Smooth muscle cell (in vitro differentiated cells): ENCODE measurements around the gene WNT6. TPM values are rescaled to one million over a fixed set of nuclear protein-coding genes. Genes with fewer than 3 reads are reported as not detected.

Experiments used
- DNase-seq: peaks from one replicate; lab custom pipeline; 2025; ENCODE audit not compliant: unreplicated experiment; lab: John Stamatoyannopoulos, UW
- H2AFZ ChIP-seq: fragments of 200-600 bp; sonication (generic); 2 replicates; pipeline ENCODE4 v1.6.0; 2016; ENCODE audit warnings: antibody characterized with exemption, low read depth, mild to moderate bottlenecking
- H3F3A ChIP-seq: fragments of 200-600 bp; sonication (generic); 2 replicates; pipeline ENCODE4 v1.6.0; 2017; ENCODE audit warnings: antibody characterized with exemption, low read depth
- H3K27ac ChIP-seq: fragments of 200-600 bp; sonication (generic); 2 replicates; pipeline ENCODE4 v1.5.1; 2016; ENCODE audit warnings: low read depth, mild to moderate bottlenecking
- H3K27me3 ChIP-seq: fragments of 200-600 bp; sonication (generic); 2 replicates; pipeline ENCODE4 v1.6.1; 2016; ENCODE audit warnings: low read depth, mild to moderate bottlenecking
- H3K36me3 ChIP-seq: fragments of 200-600 bp; sonication (generic); 2 replicates; pipeline ENCODE4 v1.5.1; 2016; ENCODE audit warnings: low read depth
- H3K4me1 ChIP-seq: fragments of 200-600 bp; sonication (generic); 2 replicates; pipeline ENCODE4 v1.5.1; 2016; ENCODE audit warnings: low read depth
- H3K4me2 ChIP-seq: fragments of 200-600 bp; sonication (generic); 2 replicates; pipeline ENCODE4 v1.6.0; 2016; ENCODE audit warnings: mild to moderate bottlenecking
- H3K4me3 ChIP-seq: fragments of 200-600 bp; sonication (generic); 2 replicates; pipeline ENCODE4 v1.5.1; 2016; ENCODE audit warnings: mild to moderate bottlenecking
- H3K79me2 ChIP-seq: fragments of 200-600 bp; sonication (generic); 2 replicates; pipeline ENCODE4 v1.6.0; 2016; ENCODE audit warnings: low read depth, mild to moderate bottlenecking
- H3K9ac ChIP-seq: fragments of 200-600 bp; sonication (generic); 2 replicates; pipeline ENCODE4 v1.6.0; 2016; ENCODE audit warnings: low read depth
- H3K9me3 ChIP-seq: fragments of 200-600 bp; sonication (generic); replicated peaks from 2 replicates; pipeline ENCODE4 v1.5.1; 2016; ENCODE audit warnings: low read depth
- H4K20me1 ChIP-seq: fragments of 200-600 bp; sonication (generic); 2 replicates; pipeline ENCODE4 v1.6.0; 2016; ENCODE audit warnings: low read depth
- WGBS: methylation state at CpG from one replicate; pipeline ENCODE4 v1.1.7; 2016; ENCODE audit warnings: low lambda C conversion rate; 5-methylcytosine and 5-hydroxymethylcytosine counted together
- polyA plus RNA-seq: library from polyadenylated mRNA; unstranded; fragments of >200 nt; fragmentation: Nextera tagmentation; extraction: Ambion mirVana; gene quantifications from 2 replicates; pipeline ENCODE4 v1.2.1, GENCODE V29; 2016
- total RNA-seq: library from RNA; depleted of rRNA; stranded (reverse); fragments of >200 nt; gene quantifications from 2 replicates; pipeline ENCODE4 v1.2.3, GENCODE V29; 2014
- TF ChIP-seq, protein P1 (sequence below): fragments of 200-600 bp; sonication (generic); IDR thresholded peaks from 2 replicates; pipeline ENCODE4 v1.5.1; 2017; ENCODE audit warnings: borderline replicate concordance, mild to moderate bottlenecking, antibody characterized with exemption; ENCODE audit not compliant: insufficient read depth, poor library complexity, severe bottlenecking

The WNT6 gene
- total and polyA plus RNA-seq, 2 experiments from 2014 or later, result 7.9 to 12.1 TPM

GRCh38 chr2:218875692-218876246, 16.2 kb downstream of the WNT6 start:
- peaks cover 23% of the 10 kb centered on the region for H3K4me1 ChIP-seq
- H3F3A ChIP-seq, result no peaks in the 10 kb centered on the region
- no peaks in the 10 kb centered on the region for H3K36me3 ChIP-seq
- no peaks in the 10 kb centered on the region for H3K79me2 ChIP-seq
- no peak overlapping the region for H3K4me3 ChIP-seq
- no peak overlapping the region for H3K9ac ChIP-seq
- WGBS, result 18% methylated on average over 2 of the region's 2 CpGs
- H4K20me1 ChIP-seq, result no peaks in the 10 kb centered on the region
- peaks cover 70% of the 10 kb centered on the region for H3K27me3 ChIP-seq
- TF ChIP-seq, protein P1, sequence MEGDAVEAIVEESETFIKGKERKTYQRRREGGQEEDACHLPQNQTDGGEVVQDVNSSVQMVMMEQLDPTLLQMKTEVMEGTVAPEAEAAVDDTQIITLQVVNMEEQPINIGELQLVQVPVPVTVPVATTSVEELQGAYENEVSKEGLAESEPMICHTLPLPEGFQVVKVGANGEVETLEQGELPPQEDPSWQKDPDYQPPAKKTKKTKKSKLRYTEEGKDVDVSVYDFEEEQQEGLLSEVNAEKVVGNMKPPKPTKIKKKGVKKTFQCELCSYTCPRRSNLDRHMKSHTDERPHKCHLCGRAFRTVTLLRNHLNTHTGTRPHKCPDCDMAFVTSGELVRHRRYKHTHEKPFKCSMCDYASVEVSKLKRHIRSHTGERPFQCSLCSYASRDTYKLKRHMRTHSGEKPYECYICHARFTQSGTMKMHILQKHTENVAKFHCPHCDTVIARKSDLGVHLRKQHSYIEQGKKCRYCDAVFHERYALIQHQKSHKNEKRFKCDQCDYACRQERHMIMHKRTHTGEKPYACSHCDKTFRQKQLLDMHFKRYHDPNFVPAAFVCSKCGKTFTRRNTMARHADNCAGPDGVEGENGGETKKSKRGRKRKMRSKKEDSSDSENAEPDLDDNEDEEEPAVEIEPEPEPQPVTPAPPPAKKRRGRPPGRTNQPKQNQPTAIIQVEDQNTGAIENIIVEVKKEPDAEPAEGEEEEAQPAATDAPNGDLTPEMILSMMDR, result no peak
- no peak overlapping the region for H2AFZ ChIP-seq
- no peak overlapping the region for H3K4me2 ChIP-seq
- no peaks in the 10 kb centered on the region for H3K9me3 ChIP-seq
- DNase-seq, result no peak
- H3K27ac ChIP-seq, result no peak overlapping the region

DNA sequence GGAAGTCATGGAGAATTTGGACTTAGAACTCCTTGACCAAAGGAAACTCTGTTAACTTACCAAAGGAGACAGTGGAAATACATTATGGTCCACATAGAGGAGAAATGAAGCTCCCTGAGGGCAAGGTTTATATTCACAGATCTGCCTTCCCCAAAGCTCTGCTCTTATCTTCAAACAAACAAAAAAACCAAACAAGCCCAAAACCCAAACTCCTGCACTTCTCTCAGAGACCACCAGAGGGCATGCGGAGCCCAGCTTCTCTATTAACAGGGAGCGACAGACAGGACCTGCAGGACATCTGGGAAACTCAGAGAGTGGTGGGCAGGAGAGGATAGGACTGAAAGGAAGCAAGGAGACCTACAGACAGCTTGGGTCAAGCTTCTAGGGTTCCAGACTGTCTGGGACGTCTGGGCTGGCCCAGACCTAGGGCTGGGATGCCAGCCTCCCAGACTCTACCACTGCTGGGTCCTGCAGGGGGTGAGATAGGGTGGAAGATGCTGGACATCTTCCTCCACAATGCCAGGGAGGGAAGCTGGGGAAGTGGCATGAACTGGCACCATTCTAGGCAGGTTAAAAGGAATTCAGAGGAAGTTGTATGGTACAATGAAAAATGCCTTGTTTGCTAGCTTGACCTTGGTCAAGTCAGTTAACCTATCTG, 17.1 kb downstream of the WNT6 start:
- no peak overlapping the region for H3K27ac ChIP-seq

DNA sequence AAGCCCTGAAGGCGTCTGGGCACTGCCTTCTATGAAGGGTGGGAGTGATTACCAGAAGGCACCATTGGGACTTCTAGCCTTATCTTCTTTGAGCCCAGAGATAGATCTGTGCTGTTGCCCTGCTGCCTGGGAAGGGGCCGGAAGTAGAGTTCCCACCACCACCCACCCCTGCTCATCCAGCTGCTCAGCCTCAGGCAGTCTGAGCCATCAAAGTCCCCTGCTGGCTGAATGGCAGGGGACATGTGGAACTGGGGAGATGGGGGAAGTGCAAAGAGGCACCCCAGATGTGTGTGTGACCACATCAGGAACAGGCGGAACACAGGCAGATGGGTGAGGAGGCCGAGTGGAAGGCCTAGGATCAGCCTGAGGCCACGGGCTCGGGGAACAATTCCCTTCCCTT, 17.7 kb downstream of the WNT6 start:
- Histone ChIP-seq H3K27ac (no peak overlapping the region), H4K20me1 (no peaks in the 10 kb centered on the region), H3K79me2 (no peaks in the 10 kb centered on the region), H3K4me1 (peaks cover 23% of the 10 kb centered on the region), H3K9me3 (no peaks in the 10 kb centered on the region), H3F3A (no peaks in the 10 kb centered on the region), H3K4me3 (no peak overlapping the region), H3K27me3 (peaks cover 63% of the 10 kb centered on the region), H3K4me2 (no peak overlapping the region), H2AFZ (no peak overlapping the region), H3K36me3 (no peaks in the 10 kb centered on the region), H3K9ac (no peak overlapping the region)
- TF ChIP-seq, protein P1, result no peak
- DNase-seq, result no peak
- WGBS, result 70% methylated on average over 6 of the region's 6 CpGs

More for the DNA sequence above, 17.1 kb downstream of the WNT6 start:
- no peak overlapping the region for H2AFZ ChIP-seq
- no peak overlapping the region for H3K4me2 ChIP-seq
- H3K36me3 ChIP-seq, result no peaks in the 10 kb centered on the region
- H3K9ac ChIP-seq, result no peak overlapping the region
- H3K79me2 ChIP-seq, result no peaks in the 10 kb centered on the region
- TF ChIP-seq, protein P1, result peak; percentile 98
- no peaks in the 10 kb centered on the region for H4K20me1 ChIP-seq
- peaks cover 23% of the 10 kb centered on the region for H3K4me1 ChIP-seq
- no peaks in the 10 kb centered on the region for H3F3A ChIP-seq
- H3K9me3 ChIP-seq, result no peaks in the 10 kb centered on the region
- H3K27me3 ChIP-seq, result peaks cover 69% of the 10 kb centered on the region
- 0% methylated on average over 3 of the region's 3 CpGs for WGBS
- no peak overlapping the region for H3K4me3 ChIP-seq
- DNase-seq, result peak; percentile 28

DNA sequence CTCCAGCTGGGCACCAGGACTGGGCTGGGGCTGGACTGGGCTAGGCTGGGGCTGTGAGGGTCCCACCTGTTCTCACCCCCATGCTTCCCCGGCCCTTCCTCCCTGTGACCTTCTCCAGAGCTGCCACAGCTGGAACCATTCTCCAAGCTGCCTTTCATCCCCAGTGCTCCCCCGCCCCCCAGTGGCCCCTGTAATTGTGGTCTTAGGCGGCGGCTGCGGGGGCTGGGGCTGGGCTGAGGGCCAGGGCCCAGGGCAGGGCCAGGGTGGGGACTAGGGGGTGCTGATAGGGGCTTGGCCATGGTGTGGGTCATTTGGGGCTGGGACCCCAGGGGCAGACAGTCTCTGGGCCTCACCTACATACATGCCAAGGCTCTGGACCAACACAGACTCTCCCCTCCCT, 18.3 kb downstream of the WNT6 start:
- Histone ChIP-seq H3K4me2 (no peak overlapping the region), H3K4me3 (no peak overlapping the region), H4K20me1 (no peaks in the 10 kb centered on the region), H3K36me3 (no peaks in the 10 kb centered on the region), H3K27ac (no peak overlapping the region), H2AFZ (no peak overlapping the region), H3K4me1 (peaks cover 23% of the 10 kb centered on the region), H3K9ac (no peak overlapping the region), H3K79me2 (no peaks in the 10 kb centered on the region), H3F3A (no peaks in the 10 kb centered on the region), H3K9me3 (no peaks in the 10 kb centered on the region), H3K27me3 (peaks cover 57% of the 10 kb centered on the region)
- TF ChIP-seq, protein P1, result no peak
- DNase-seq, result no peak
- 60% methylated on average over 2 of the region's 5 CpGs for WGBS
